Lung (tissue), 12 donors: Measurements from ENCODE around the gene EGLN3. TPM values are rescaled to one million over a fixed set of nuclear protein-coding genes. Genes with fewer than 3 reads are reported as not detected.
"Not testable (repeated sequence)": the region's sequence is repeated elsewhere in the genome, so short reads cannot be mapped to it uniquely, and the experiment has no call there.

Experiments
- ATAC-seq: fragments of 200-7000 bp; cut with Tn5 transposase; one replicate; pipeline ENCODE4 v1.9.1; 2020; ENCODE audit warnings: moderate number of reproducible peaks; ENCODE audit not compliant: insufficient read depth, low FRiP score
- DNase-seq, 3 donors: peaks; one replicate each; pipeline ENCODE4 v3.0.0-alpha.2; 2013 to 2017
- H3K27ac ChIP-seq, 2 donors: one replicate each; pipeline ENCODE4 v1.5.1; 2013; ENCODE audit warnings: mild to moderate bottlenecking in 2 of 2, moderate library complexity in 2 of 2, control low read depth in 1 of 2, inconsistent platforms in 1 of 2, low read depth in 1 of 2, low read length in 1 of 2
- H3K27me3 ChIP-seq, 3 donors: one replicate each; pipeline ENCODE4 v1.5.1; 2013; ENCODE audit warnings: low read length in 2 of 3; ENCODE audit not compliant: control insufficient read depth in 3 of 3, insufficient read depth in 3 of 3
- H3K36me3 ChIP-seq, 4 donors: one replicate each; pipeline ENCODE4 v1.5.1; 2013; ENCODE audit warnings: low read length in 4 of 4, mild to moderate bottlenecking in 1 of 4, moderate library complexity in 1 of 4; ENCODE audit not compliant: control insufficient read depth in 4 of 4, insufficient read depth in 4 of 4
- H3K4me1 ChIP-seq, 5 donors: one replicate each; pipeline ENCODE4 v1.5.1; 2013; ENCODE audit warnings: low read length in 5 of 5, mild to moderate bottlenecking in 2 of 5, moderate library complexity in 1 of 5; ENCODE audit not compliant: control insufficient read depth in 5 of 5, insufficient read depth in 5 of 5
- H3K4me3 ChIP-seq: one replicate; pipeline ENCODE4 v1.5.1; 2013; ENCODE audit warnings: mild to moderate bottlenecking, control low read depth, moderate library complexity
- H3K9ac ChIP-seq, 2 donors: one replicate each; pipeline ENCODE4 v1.5.1; 2013; ENCODE audit warnings: low read length in 2 of 2, control low read depth in 1 of 2; ENCODE audit not compliant: insufficient read depth in 1 of 2
- H3K9me3 ChIP-seq, 4 donors: one replicate each; pipeline ENCODE4 v1.5.1; 2013; ENCODE audit warnings: low read length in 3 of 4, mild to moderate bottlenecking in 1 of 4, moderate library complexity in 1 of 4; ENCODE audit not compliant: control insufficient read depth in 4 of 4, insufficient read depth in 3 of 4
- WGBS, 2 donors: extraction: QIAGEN DNeasy Blood & Tissue Kit; methylation state at CpG; one replicate each; pipeline ENCODE4 v1.1.7; 2013; 5-methylcytosine and 5-hydroxymethylcytosine counted together
- polyA plus RNA-seq, 2 donors: library from polyadenylated mRNA; stranded (reverse); fragments of 200-250 nt; gene quantifications; one replicate each; pipeline ENCODE4 v1.2.1, GENCODE V29; 2013
- total RNA-seq, 2 donors: library from RNA; depleted of rRNA in 1 of 2; stranded (reverse); fragments of >200 nt in 1 of 2; gene quantifications; one replicate each; pipeline ENCODE4 v1.2.1, GENCODE V29; 2014 to 2021
- TF ChIP-seq, protein P1 (sequence below): IDR thresholded peaks from 2 replicates; pipeline ENCODE4 v1.5.1; 2012; ENCODE audit warnings: mild to moderate bottlenecking; ENCODE audit errors: control extremely low read depth, extremely low read depth
- donor health status: control.
- donor health status: control.
- donor health status: Bipolar disorder and iron deficiency.
- donor health status: healthy.
- donor health status: DM: yes; HTN: yes; CAD: no.

Gene EGLN3
- total and polyA plus RNA-seq, 4 donors: 2.6 to 80.6 (median 6.2) TPM

DNA sequence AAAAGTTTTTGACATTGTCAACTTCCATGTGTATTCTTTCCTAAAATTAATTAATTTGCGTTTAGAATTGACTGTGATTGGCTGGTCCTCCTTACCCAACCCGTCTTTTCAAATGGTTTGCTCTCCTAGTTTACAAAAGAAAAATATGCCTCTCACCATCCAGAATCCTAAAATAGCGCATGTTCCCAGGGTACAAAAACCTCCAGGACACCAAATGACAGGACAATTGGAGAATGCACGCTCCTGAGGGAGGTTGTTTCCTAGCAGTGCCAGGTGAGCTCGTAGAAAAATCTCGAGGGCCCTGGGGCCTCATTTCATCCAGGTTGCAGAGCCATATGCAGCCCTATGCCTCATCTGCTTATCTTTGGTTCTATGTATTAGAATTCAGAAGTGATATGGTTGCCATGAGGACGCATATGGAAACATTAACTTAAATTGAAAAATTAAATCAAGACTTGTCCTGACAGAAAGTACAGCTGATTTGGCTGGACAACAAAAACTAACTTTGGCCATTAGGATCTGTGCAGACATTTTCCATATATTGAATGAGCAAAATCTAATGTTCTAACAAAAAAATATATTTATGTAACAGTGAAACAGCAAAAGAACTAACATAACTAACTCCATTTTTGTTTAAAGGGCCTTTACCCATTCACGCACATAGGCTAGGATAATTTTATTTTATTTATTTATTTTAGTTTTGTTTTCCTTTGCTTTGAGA lies 28.2 kb upstream of the EGLN3 start:
- Histone ChIP-seq H3K27me3 (no peaks in the 10 kb centered on the region), H3K4me1 (peaks cover 0 to 6% (median 0%) of the 10 kb centered on the region in 5 donors), H3K9me3 (no peaks in the 10 kb centered on the region), H3K27ac (no peak overlapping the region), H3K36me3 (no peaks in the 10 kb centered on the region), H3K9ac (no peak overlapping the region), H3K4me3 (no peak overlapping the region)
- no peak for ATAC-seq
- 92 to 93% methylated on average over 8 of the region's 8 CpGs for WGBS, 2 donors
- DNase-seq: no peak
- TF ChIP-seq, protein P1, sequence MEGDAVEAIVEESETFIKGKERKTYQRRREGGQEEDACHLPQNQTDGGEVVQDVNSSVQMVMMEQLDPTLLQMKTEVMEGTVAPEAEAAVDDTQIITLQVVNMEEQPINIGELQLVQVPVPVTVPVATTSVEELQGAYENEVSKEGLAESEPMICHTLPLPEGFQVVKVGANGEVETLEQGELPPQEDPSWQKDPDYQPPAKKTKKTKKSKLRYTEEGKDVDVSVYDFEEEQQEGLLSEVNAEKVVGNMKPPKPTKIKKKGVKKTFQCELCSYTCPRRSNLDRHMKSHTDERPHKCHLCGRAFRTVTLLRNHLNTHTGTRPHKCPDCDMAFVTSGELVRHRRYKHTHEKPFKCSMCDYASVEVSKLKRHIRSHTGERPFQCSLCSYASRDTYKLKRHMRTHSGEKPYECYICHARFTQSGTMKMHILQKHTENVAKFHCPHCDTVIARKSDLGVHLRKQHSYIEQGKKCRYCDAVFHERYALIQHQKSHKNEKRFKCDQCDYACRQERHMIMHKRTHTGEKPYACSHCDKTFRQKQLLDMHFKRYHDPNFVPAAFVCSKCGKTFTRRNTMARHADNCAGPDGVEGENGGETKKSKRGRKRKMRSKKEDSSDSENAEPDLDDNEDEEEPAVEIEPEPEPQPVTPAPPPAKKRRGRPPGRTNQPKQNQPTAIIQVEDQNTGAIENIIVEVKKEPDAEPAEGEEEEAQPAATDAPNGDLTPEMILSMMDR: no peak

GRCh38 chr14:33972583-33973081 lies 21.8 kb upstream of the EGLN3 start:
- Histone ChIP-seq H3K4me1 (no peaks in the 10 kb centered on the region), H3K27me3 (no peaks in the 10 kb centered on the region), H3K4me3 (no peak overlapping the region), H3K9ac (no peak overlapping the region), H3K27ac (no peak overlapping the region), H3K36me3 (no peaks in the 10 kb centered on the region), H3K9me3 (peaks cover 0 to 3% (median 0%) of the 10 kb centered on the region in 4 donors)
- WGBS, 2 donors: 79 to 81% methylated on average over 6 of the region's 6 CpGs
- TF ChIP-seq, protein P1: no peak
- ATAC-seq (no peak), DNase-seq (no peak)

GRCh38 chr14:33969846-33970245 lies 19.0 kb upstream of the EGLN3 start:
- ATAC-seq: not testable (repeated sequence)

DNA sequence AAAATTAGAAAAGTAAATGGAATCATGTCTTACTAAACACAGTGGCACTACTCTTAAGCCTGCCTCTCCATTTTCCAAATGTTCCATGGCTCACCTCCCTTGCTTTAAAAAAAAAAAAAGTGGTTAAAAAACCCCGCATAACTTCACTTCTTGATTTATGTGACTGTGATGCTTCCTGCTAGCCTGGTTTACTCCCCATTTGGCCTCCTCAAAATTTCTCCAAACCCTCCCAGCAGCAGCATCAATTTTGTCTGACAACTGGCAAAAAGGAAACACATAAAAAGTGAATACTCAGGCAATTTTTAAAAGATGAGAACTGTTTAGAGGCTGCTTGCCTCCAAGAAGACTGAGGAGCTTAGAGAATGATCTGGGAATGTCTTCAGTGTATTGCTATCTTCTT lies 17.8 kb upstream of the EGLN3 start:
- Histone ChIP-seq H3K27ac (no peak overlapping the region), H3K9ac (no peak overlapping the region), H3K4me1 (no peaks in the 10 kb centered on the region), H3K9me3 (peaks cover 0 to 3% (median 0%) of the 10 kb centered on the region in 4 donors), H3K4me3 (no peak overlapping the region), H3K27me3 (no peaks in the 10 kb centered on the region), H3K36me3 (no peaks in the 10 kb centered on the region)
- TF ChIP-seq, protein P1: no peak
- WGBS, 2 donors: 33 to 49% methylated on average over 1 of the region's 1 CpG
- ATAC-seq: no peak
- DNase-seq: no peak

More at GRCh38 chr14:33969846-33970245, 19.0 kb upstream of the EGLN3 start:
- not testable (repeated sequence) for H3K36me3 ChIP-seq, H3K27me3 ChIP-seq, H3K4me1 ChIP-seq, DNase-seq, H3K4me3 ChIP-seq, H3K9ac ChIP-seq, H3K9me3 ChIP-seq, H3K27ac ChIP-seq
- 100% methylated on average over 1 of the region's 1 CpG for WGBS, 2 donors
